HFF-Myc (cell line): ENCODE data around the gene PDZRN4.

Experiments
- DNase-seq: peaks from one replicate; pipeline ENCODE4 v3.0.0-alpha.2; 2011; ENCODE audit warnings: low read depth; ENCODE audit errors: extremely low read depth
- H3K4me3 ChIP-seq: replicated peaks from 2 replicates; pipeline ENCODE4 v1.5.1; 2011; ENCODE audit warnings: low read depth, mild to moderate bottlenecking, control low read depth, low read length
- TF ChIP-seq, protein P1 (sequence below): IDR thresholded peaks from 2 replicates; pipeline ENCODE4 v1.5.1; 2012; ENCODE audit warnings: mild to moderate bottlenecking, low read depth, low read length, control low read depth; ENCODE audit errors: missing control alignments

The PDZRN4 gene

DNA sequence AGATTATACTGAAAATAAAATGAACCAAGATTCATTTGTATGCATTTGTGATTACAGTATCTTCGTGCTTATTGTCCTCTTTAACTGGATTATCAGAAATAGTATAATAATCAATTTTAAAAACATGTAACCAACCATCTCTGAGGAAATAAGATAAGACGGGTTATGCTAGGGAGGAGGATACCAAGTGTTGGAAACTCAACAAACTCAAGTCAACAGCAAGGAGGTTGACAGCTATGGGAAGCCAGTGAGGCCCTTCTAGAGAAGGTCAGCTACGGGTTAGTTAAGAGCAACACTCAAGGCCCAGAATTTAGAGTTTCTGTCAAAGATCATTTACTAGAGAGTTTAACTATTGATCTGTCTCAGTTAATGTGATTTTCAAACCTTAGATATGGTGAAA is 137.2 kb downstream of the PDZRN4 start:
- DNase-seq, result no peak

DNA sequence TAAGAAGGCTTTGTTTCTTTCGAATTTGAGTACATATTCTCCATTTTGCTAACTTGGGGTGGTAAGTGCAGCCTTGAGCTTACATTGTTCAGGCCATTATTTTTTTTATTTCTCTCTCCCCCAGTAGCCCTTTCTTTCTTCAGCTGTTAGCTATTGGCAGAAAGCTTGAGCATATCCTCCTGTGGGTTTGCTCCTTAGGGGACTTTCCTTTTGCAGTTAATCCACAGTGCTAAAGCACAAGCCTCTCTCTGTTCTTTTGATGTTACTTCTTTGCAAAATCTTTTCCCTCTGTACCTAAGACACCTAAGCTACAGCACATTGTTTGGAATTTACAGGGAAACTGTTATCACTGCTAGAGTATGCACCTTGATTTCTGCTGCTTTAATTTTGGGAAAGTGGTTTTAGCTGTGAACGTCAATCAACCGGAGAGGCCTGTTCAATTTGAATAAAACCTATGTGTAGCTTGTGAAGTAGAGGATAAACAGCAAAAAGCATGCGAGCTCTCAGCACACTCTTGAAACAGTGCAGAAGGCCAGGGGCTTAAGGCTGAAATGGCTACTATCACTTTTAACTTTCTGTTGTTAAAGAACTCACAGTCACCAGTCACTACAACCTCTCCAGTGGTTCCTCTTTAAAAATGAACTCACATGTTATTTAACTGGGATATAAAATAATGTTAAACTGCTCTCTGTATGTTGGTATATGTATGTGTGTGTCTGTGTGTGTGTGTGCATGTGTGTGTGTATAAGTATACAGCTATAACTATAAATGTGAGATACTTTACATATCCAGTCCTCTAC is 139.2 kb downstream of the PDZRN4 start:
- H3K4me3 ChIP-seq, result no peak overlapping the region
- no peak for DNase-seq
- TF ChIP-seq, protein P1, sequence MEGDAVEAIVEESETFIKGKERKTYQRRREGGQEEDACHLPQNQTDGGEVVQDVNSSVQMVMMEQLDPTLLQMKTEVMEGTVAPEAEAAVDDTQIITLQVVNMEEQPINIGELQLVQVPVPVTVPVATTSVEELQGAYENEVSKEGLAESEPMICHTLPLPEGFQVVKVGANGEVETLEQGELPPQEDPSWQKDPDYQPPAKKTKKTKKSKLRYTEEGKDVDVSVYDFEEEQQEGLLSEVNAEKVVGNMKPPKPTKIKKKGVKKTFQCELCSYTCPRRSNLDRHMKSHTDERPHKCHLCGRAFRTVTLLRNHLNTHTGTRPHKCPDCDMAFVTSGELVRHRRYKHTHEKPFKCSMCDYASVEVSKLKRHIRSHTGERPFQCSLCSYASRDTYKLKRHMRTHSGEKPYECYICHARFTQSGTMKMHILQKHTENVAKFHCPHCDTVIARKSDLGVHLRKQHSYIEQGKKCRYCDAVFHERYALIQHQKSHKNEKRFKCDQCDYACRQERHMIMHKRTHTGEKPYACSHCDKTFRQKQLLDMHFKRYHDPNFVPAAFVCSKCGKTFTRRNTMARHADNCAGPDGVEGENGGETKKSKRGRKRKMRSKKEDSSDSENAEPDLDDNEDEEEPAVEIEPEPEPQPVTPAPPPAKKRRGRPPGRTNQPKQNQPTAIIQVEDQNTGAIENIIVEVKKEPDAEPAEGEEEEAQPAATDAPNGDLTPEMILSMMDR, result no peak

More for the DNA sequence above, 137.2 kb downstream of the PDZRN4 start:
- H3K4me3 ChIP-seq, result no peak overlapping the region
- TF ChIP-seq, protein P1, result no peak

DNA sequence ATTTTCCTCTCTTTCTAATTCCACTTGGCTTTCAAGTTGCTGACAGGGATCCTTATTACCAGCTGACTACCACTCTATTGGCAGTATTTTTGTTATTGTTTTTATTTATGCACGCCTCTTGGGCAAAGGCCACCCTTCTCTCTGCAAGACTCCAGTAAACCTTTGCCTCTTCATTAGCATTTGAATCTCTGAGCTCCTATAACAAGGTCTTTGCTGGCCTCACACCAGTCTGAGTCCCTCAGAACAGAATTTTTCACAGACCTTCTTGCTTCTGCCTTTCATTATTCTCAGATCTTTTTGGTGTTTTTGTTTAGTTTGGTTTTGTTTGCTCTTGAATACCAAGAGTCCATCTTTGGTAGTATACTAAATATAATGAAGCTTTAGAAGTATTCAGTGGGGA is 145.9 kb downstream of the PDZRN4 start:
- TF ChIP-seq, protein P1, result no peak
- DNase-seq, result no peak
- H3K4me3 ChIP-seq, result no peak overlapping the region

DNA sequence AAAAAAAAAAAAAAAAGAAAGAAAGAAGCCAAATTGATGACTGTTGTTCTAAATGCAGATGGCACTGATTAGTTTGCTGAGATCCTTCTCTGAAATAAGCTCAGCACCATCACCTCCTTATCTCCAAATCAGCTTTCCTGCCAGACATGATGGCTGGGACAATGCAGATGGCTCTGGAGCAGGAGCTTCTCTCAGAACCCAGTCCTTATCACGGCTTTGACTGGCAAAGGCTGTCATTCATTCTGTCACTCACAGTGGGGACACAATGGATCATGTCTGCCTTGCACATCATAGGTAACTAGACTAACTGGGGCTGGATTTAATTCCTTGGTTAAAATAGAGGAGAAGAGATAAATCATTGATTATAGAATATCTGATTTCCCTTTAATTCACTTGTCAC is 146.3 kb downstream of the PDZRN4 start:
- no peak for DNase-seq
- TF ChIP-seq, protein P1, result no peak
- H3K4me3 ChIP-seq, result no peak overlapping the region

DNA sequence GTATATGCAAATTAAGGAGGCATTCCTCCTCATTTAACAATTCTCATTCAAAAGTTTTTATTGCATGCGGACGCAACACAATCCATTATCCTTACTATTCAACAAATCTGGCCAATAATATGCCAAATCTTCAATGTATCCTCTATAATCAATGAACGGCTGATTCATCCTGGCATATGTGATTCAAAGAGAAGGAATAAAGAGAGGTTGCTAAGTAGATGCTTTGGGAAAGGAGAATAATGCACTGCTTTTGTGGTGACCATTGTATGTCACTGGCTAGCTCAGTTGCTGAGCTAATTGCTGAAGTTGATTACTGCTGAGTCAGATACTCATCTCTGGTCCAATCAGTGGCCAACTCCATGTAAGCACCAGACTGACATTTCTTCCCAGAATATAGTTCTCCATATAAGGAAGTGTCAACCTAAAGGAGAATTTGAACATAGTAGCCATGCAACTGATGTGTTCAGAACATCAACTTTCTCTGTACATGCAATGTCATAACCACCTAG is 148.0 kb downstream of the PDZRN4 start:
- DNase-seq, result no peak
- TF ChIP-seq, protein P1, result no peak

DNA sequence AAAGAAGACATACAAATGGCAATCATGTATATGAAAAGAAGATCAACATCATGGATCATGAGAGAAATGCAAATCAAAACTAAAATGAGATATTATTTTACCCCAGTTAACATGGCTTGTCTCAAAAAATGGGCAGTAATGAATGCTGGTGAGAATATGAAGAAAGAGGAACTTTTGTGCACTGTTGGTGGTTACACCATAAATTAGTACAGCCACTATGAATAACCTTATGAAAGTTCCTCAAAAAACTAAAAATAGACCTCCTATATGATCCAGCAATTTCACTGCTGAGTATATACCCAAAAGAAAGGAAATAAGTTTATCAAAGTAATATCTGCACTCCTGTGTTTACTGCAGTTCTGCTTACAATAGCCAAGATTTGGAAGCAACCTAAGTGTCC is 151.7 kb downstream of the PDZRN4 start:
- TF ChIP-seq, protein P1, result no peak
- DNase-seq, result no peak
- H3K4me3 ChIP-seq, result no peak overlapping the region

More for the DNA sequence above, 148.0 kb downstream of the PDZRN4 start:
- no peak overlapping the region for H3K4me3 ChIP-seq
